Endothelial cell of umbilical vein (primary cell): ENCODE results near the gene LDHD. TPM values are rescaled to one million over a fixed set of nuclear protein-coding genes. Genes with fewer than 3 reads are reported as not detected.
"Not testable (repeated sequence)": the region's sequence is repeated elsewhere in the genome, so short reads cannot be mapped to it uniquely, and the experiment has no call there.

Experiments
- BruUV-seq: library from RNA; stranded (reverse); fragments of 400-500 nt; replicated peaks from 2 replicates; lab custom pipeline; 2021; lab: Mats Ljungman, UMichigan
- CTCF ChIA-PET: fragments of 300-600, 350-600 bp; sonication (Branson Sonifier 250); formaldehyde crosslinking; loops from one replicate; lab custom pipeline; 2021; ENCODE audit warnings: antibody characterized with exemption, inconsistent platforms; lab: Charles Lee
- POLR2A ChIA-PET: fragments of 300-600, 350-600 bp; sonication (Branson Sonifier 250); formaldehyde crosslinking; loops from one replicate; lab custom pipeline; 2021; ENCODE audit warnings: antibody characterized with exemption, inconsistent platforms; lab: Charles Lee
- DNase-seq: peaks from one replicate; pipeline ENCODE4 v3.0.0-alpha.2; 2011; ENCODE audit warnings: low read depth, low spot score
- FAIRE-seq: peaks from 2 replicates; lab custom pipeline; 2011; peaks lifted over from hg19 to GRCh38; lab: Jason Lieb, UNC
- H2AFZ ChIP-seq: 2 replicates; pipeline ENCODE4 v1.6.0; 2012; ENCODE audit warnings: low read depth, low read length, control low read depth, inconsistent platforms
- H3K27ac ChIP-seq: 2 replicates; pipeline ENCODE4 v1.5.1; 2011; ENCODE audit warnings: low read depth, mild to moderate bottlenecking, control low read depth, low read length, moderate library complexity; ENCODE audit not compliant: insufficient read depth
- H3K27me3 ChIP-seq, 2 experiments: 2 replicates each; pipeline versions ENCODE4 v1.6.0 to v1.6.1; 2011; ENCODE audit warnings: low read length in 2 of 2, mixed read lengths in 1 of 2; ENCODE audit not compliant: control insufficient read depth in 2 of 2, insufficient read depth in 2 of 2
- H3K36me3 ChIP-seq, 2 experiments: 2 replicates in 1 of 2; 3 replicates in 1 of 2; pipeline ENCODE4 v1.5.1; 2011; ENCODE audit warnings: low read length in 2 of 2, mild to moderate bottlenecking in 1 of 2, moderate library complexity in 1 of 2; ENCODE audit not compliant: control insufficient read depth in 2 of 2, insufficient read depth in 2 of 2; ENCODE audit errors: extremely low read depth in 1 of 2
- H3K4me1 ChIP-seq: 3 replicates; pipeline ENCODE4 v1.5.1; 2011; ENCODE audit warnings: mild to moderate bottlenecking, low read length; ENCODE audit not compliant: control insufficient read depth, insufficient read depth; ENCODE audit errors: extremely low read depth
- H3K4me2 ChIP-seq: 2 replicates; pipeline ENCODE4 v1.6.1; 2011; ENCODE audit warnings: low read length, control low read depth, mixed read lengths; ENCODE audit not compliant: insufficient read depth
- H3K4me3 ChIP-seq, 3 experiments: fragments of 200-600 bp in 1 of 3; sonication (generic), shearing (Covaris generic) in 1 of 3; replicated peaks in 1 of 3; 2 replicates each; pipeline ENCODE4 v1.5.1; 2011 to 2016; ENCODE audit warnings: control low read depth in 3 of 3, low read length in 3 of 3, mild to moderate bottlenecking in 2 of 3, inconsistent platforms in 1 of 3, low read depth in 1 of 3, moderate library complexity in 1 of 3; ENCODE audit not compliant: insufficient read depth in 1 of 3
- H3K79me2 ChIP-seq: 2 replicates; pipeline ENCODE4 v1.6.0; 2012; ENCODE audit warnings: low read length, inconsistent platforms; ENCODE audit not compliant: control insufficient read depth, insufficient read depth
- H3K9ac ChIP-seq: replicated peaks from 2 replicates; pipeline ENCODE3; 2011; ENCODE audit warnings: low read length, control low read depth; ENCODE audit not compliant: insufficient read depth; ENCODE audit errors: extremely low read depth
- H3K9me1 ChIP-seq: replicated peaks from 3 replicates; pipeline ENCODE4 v1.6.0; 2011; ENCODE audit warnings: mild to moderate bottlenecking, low read length; ENCODE audit not compliant: control insufficient read depth, insufficient read depth; ENCODE audit errors: extremely low read depth
- H3K9me3 ChIP-seq: replicated peaks from 2 replicates; pipeline ENCODE4 v1.5.1; 2012; ENCODE audit warnings: low read length, inconsistent platforms; ENCODE audit not compliant: control insufficient read depth, insufficient read depth
- H4K20me1 ChIP-seq: replicated peaks from 2 replicates; pipeline ENCODE3; 2011; ENCODE audit warnings: mild to moderate bottlenecking, low read length; ENCODE audit not compliant: control insufficient read depth, insufficient read depth; ENCODE audit errors: extremely low read depth
- FOS ChIP-seq: IDR thresholded peaks from 2 replicates; pipeline ENCODE4 v1.6.1; 2011; ENCODE audit warnings: mild to moderate bottlenecking, low read length, moderate library complexity, borderline replicate concordance; ENCODE audit not compliant: insufficient read depth
- JUN ChIP-seq: IDR thresholded peaks from 2 replicates; pipeline ENCODE4 v1.6.1; 2011; ENCODE audit warnings: borderline replicate concordance, low read depth; ENCODE audit not compliant: insufficient read length, insufficient read depth
- MAX ChIP-seq: IDR thresholded peaks from 2 replicates; pipeline ENCODE4 v1.6.1; 2011; ENCODE audit not compliant: insufficient read depth, insufficient read length
- MYC ChIP-seq: IDR thresholded peaks from one replicate; pipeline ENCODE4 v1.6.1; 2011; ENCODE audit warnings: mild to moderate bottlenecking, low read depth, low read length
- dilution Hi-C: fragments of 300-500 bp; cut with MboI; formaldehyde crosslinking; loops from one replicate; pipeline ENCODE4 v1.15.0; 2019; ENCODE audit warnings: low sequenced_read_pairs; ENCODE audit not compliant: extremely low pct_ligation_motif_present
- intact Hi-C: fragments of 100-400 bp; cut with micrococcal nuclease; formaldehyde crosslinking; loops from one replicate; pipeline ENCODE4 v1.10.0; 2022
- polyA plus RNA-seq, 4 experiments: library from polyadenylated mRNA; depleted of rRNA in 3 of 4; stranded (reverse) in 3 of 4; unstranded in 1 of 4; fragments of >200 nt; gene quantifications; 2 replicates each; pipeline versions ENCODE4 v1.2.1 to v1.2.3, GENCODE V29; 2011 to 2012; ENCODE audit warnings: missing spikeins in 1 of 4
- total RNA-seq: library from RNA; stranded (reverse); gene quantifications from 2 replicates; pipeline ENCODE4 v1.2.3, GENCODE V29; 2021

Gene LDHD
- total and polyA plus RNA-seq, 2 donors (not counting 3 experiments of a cell fraction or from before 2014, with no cell fraction given) = 0.41 TPM; not detected in 1

- H3K4me3 ChIP-seq = no peak overlapping the region
- peaks cover 7% of the 10 kb centered on the region for H3K79me2 ChIP-seq
- POLR2A ChIA-PET = no interaction called here
- no peaks in the 10 kb centered on the region for H3K27me3 ChIP-seq
- CTCF ChIA-PET = interaction anchor here (0.7 kb wide), 1 partner anchor 31 kb away, joined by 3 read pairs; no protein-coding TSS in a partner anchor
- no peaks in the 10 kb centered on the region for H3K9me3 ChIP-seq
- no peaks in the 10 kb centered on the region for H3K9me1 ChIP-seq
- intact Hi-C loops = no loop called here
- H4K20me1 ChIP-seq = no peaks in the 10 kb centered on the region
- H3K4me2 ChIP-seq = no peak overlapping the region
- FAIRE-seq = no peak
- H3K9ac ChIP-seq = no peak overlapping the region
- TF ChIP-seq FOS = no peak
- TF ChIP-seq MYC = no peak
- no peak for TF ChIP-seq JUN
- TF ChIP-seq MAX = no peak
- H3K27ac ChIP-seq = no peak overlapping the region
- peaks cover 0 to 13% of the 10 kb centered on the region in 2 experiments for H3K36me3 ChIP-seq
- no peak for DNase-seq
- no peak overlapping the region for H2AFZ ChIP-seq
- dilution Hi-C loops = no loop called here
- H3K4me1 ChIP-seq = peaks cover 9% of the 10 kb centered on the region
- BruUV-seq = no TSS peak
Measured at GRCh38 chr16:75092777-75093176, 23.8 kb downstream of the LDHD start.

GRCh38 chr16:75091619-75092018 lies 25.0 kb downstream of the LDHD start:
- H3K79me2 ChIP-seq, POLR2A ChIA-PET, H2AFZ ChIP-seq, H3K27me3 ChIP-seq, H3K27ac ChIP-seq, dilution Hi-C loops, H3K9me3 ChIP-seq, H3K9ac ChIP-seq, intact Hi-C loops, BruUV-seq, H3K9me1 ChIP-seq, DNase-seq, H4K20me1 ChIP-seq, FAIRE-seq, H3K4me3 ChIP-seq, H3K4me2 ChIP-seq: not testable (repeated sequence)
- CTCF ChIA-PET = interaction anchor here (1.2 kb wide), 1 partner anchor 17 kb away, joined by 3 read pairs; no protein-coding TSS in a partner anchor
- Histone ChIP-seq H3K4me1 (peaks cover 20% of the 10 kb centered on the region), H3K36me3 (peaks cover 0 to 13% of the 10 kb centered on the region in 2 experiments)

- BruUV-seq, dilution Hi-C loops, H4K20me1 ChIP-seq, H3K9ac ChIP-seq, H3K9me3 ChIP-seq, intact Hi-C loops, POLR2A ChIA-PET, H3K27ac ChIP-seq, H3K79me2 ChIP-seq, H3K27me3 ChIP-seq, DNase-seq, H3K4me2 ChIP-seq, H3K9me1 ChIP-seq, FAIRE-seq, H2AFZ ChIP-seq, H3K4me3 ChIP-seq: not testable (repeated sequence)
- Histone ChIP-seq H3K36me3 (peaks cover 0 to 13% of the 10 kb centered on the region in 2 experiments), H3K4me1 (peaks cover 26% of the 10 kb centered on the region)
- CTCF ChIA-PET = interaction anchor here (1.2 kb wide), 1 partner anchor 18 kb away, joined by 3 read pairs; no protein-coding TSS in a partner anchor
Measured at GRCh38 chr16:75090899-75091298, 25.7 kb downstream of the LDHD start.
